SU-DHL-6 (cell line): Measurements from ENCODE around the gene GOLGA8A.
"Not testable (repeated sequence)": the region's sequence is repeated elsewhere in the genome, so short reads cannot be mapped to it uniquely, and the experiment has no call there.

ENCODE experiments used
- H2AFZ ChIP-seq: fragments of 200-600 bp; sonication (generic); 2 replicates; pipeline ENCODE4 v1.6.1; 2014; ENCODE audit warnings: low read depth, mild to moderate bottlenecking, moderate library complexity, mixed read lengths, antibody characterized with exemption, low read length; ENCODE audit not compliant: severe bottlenecking
- H3F3A ChIP-seq: fragments of 200-600 bp; shearing (Covaris generic); 2 replicates; pipeline ENCODE4 v1.6.0; 2016; ENCODE audit warnings: antibody characterized with exemption, mild to moderate bottlenecking; ENCODE audit not compliant: insufficient read depth
- H3K27ac ChIP-seq: fragments of 200-600 bp; sonication (generic); 2 replicates; pipeline ENCODE4 v1.5.1; 2016; ENCODE audit warnings: low read depth, mild to moderate bottlenecking, low read length, moderate library complexity, mixed read lengths
- H3K27me3 ChIP-seq: fragments of 200-600 bp; sonication (generic), shearing (Covaris generic); 2 replicates; pipeline ENCODE4 v1.6.0; 2014; ENCODE audit warnings: mild to moderate bottlenecking, low read length
- H3K36me3 ChIP-seq: fragments of 200-600 bp; sonication (generic); 2 replicates; pipeline ENCODE4 v1.6.1; 2014; ENCODE audit warnings: mild to moderate bottlenecking, low read length, mixed read lengths
- H3K4me2 ChIP-seq: fragments of 300-600, 200-600 bp; shearing (Covaris generic), sonication (generic); 2 replicates; pipeline ENCODE4 v1.6.0; 2014; ENCODE audit warnings: low read length, low read depth, mild to moderate bottlenecking; ENCODE audit not compliant: poor library complexity, severe bottlenecking
- H3K4me3 ChIP-seq: fragments of 200-600 bp; sonication (generic); 2 replicates; pipeline ENCODE4 v1.5.1; 2014; ENCODE audit warnings: antibody characterized with exemption, low read length, mild to moderate bottlenecking, mixed read lengths; ENCODE audit not compliant: insufficient read depth, poor library complexity, severe bottlenecking
- H3K79me2 ChIP-seq: fragments of 200-600 bp; sonication (generic); 2 replicates; pipeline ENCODE4 v1.6.1; 2014; ENCODE audit warnings: mild to moderate bottlenecking, low read length, moderate library complexity; ENCODE audit not compliant: insufficient read depth
- H3K9ac ChIP-seq: fragments of 200-600 bp; sonication (generic); 2 replicates; pipeline ENCODE4 v1.7.0; 2014; ENCODE audit warnings: mild to moderate bottlenecking, low read length
- H3K9me2 ChIP-seq: fragments of 200-600 bp; sonication (generic); replicated peaks from 2 replicates; pipeline ENCODE4 v1.6.1; 2014; ENCODE audit warnings: low read length; ENCODE audit not compliant: insufficient read depth
- H3K9me3 ChIP-seq: fragments of 200-600 bp; sonication (generic); 2 replicates; pipeline ENCODE4 v1.6.1; 2014; ENCODE audit warnings: low read length, mixed read lengths; ENCODE audit not compliant: insufficient read depth
- H4K20me1 ChIP-seq: fragments of 200-600 bp; sonication (generic); 2 replicates; pipeline ENCODE4 v1.6.1; 2014; ENCODE audit warnings: low read depth, mild to moderate bottlenecking, antibody characterized with exemption, low read length, moderate library complexity, mixed read lengths

The GOLGA8A gene

GRCh38 chr15:34392981-34393380 lies 44.6 kb downstream of the GOLGA8A start:
- not testable (repeated sequence) for H2AFZ ChIP-seq

GRCh38 chr15:34389594-34390086 lies 48.0 kb downstream of the GOLGA8A start:
- not testable (repeated sequence) for H2AFZ ChIP-seq, H3K4me2 ChIP-seq, H3K9ac ChIP-seq, H3K9me3 ChIP-seq, H3K79me2 ChIP-seq, H3K36me3 ChIP-seq, H3K27ac ChIP-seq, H3K4me3 ChIP-seq, H3K27me3 ChIP-seq, H4K20me1 ChIP-seq, H3K9me2 ChIP-seq, H3F3A ChIP-seq

More at GRCh38 chr15:34392981-34393380, 44.6 kb downstream of the GOLGA8A start:
- H3K36me3 ChIP-seq, H3K27me3 ChIP-seq, H3K4me3 ChIP-seq, H3K9me2 ChIP-seq, H3K9ac ChIP-seq, H3F3A ChIP-seq, H4K20me1 ChIP-seq, H3K4me2 ChIP-seq, H3K27ac ChIP-seq, H3K79me2 ChIP-seq, H3K9me3 ChIP-seq: not testable (repeated sequence)
